Measurements from ENCODE around the gene SH2D3A.
A peak's percentile ranks its signal among the peaks of the same experiment; 100 is the strongest.
"Not testable (repeated sequence)": the region's sequence is repeated elsewhere in the genome, so short reads cannot be mapped to it uniquely, and the experiment has no call there.

SH2D3A gene

DNA sequence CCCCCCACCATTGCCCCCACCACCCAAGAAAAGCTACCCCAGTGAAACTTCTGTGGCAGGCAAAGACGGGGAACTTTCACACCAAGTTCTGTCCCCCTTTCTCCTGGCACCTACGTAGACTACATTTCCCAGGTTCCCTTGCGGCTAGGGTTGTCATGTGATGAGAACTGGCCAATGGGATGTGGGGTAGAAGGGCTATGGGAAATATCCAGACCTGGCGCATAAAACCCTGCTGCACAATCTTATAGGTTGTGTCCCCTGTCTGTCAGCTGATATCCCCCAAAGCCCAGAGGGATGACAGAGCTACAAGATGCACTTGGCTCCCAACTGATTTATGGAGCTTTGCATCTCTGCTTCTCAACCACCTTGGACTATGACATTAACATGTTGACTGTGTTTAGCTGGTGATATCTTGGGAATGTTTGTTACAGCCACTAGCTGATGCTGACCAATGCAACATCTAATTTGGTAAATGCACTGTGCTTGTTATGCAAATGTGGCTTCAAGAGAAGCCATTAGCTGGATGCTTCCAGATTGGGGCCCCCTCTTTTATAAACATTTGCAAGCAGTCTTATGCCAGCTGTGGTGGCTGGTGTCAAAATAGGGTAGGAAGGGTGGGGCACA lies 6.1 kb downstream of the SH2D3A start:
- no peak for DNase-seq (ENCODE audit: low spot score)

DNA sequence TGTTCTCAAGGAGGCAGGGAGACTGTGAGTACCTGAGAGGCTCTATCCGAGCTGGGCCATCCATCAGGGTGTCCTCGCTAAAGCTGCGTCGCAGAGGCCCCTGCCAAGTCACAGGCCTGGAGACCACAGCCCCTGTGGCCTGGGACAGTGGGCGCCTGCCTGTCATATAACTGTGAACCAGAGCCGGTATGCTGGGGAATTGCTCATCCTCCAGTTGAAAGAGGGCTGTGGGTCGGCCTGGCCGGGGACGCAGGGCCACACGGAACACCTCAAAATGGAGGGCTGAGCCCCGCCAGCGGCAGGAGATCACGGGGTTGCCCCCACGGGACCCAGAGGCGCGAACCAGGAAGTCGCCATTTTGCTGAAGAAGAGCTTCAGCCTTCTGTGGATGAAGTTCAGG lies 6.6 kb downstream of the SH2D3A start:
- DNase-seq (ENCODE audit: low spot score) = no peak

DNA sequence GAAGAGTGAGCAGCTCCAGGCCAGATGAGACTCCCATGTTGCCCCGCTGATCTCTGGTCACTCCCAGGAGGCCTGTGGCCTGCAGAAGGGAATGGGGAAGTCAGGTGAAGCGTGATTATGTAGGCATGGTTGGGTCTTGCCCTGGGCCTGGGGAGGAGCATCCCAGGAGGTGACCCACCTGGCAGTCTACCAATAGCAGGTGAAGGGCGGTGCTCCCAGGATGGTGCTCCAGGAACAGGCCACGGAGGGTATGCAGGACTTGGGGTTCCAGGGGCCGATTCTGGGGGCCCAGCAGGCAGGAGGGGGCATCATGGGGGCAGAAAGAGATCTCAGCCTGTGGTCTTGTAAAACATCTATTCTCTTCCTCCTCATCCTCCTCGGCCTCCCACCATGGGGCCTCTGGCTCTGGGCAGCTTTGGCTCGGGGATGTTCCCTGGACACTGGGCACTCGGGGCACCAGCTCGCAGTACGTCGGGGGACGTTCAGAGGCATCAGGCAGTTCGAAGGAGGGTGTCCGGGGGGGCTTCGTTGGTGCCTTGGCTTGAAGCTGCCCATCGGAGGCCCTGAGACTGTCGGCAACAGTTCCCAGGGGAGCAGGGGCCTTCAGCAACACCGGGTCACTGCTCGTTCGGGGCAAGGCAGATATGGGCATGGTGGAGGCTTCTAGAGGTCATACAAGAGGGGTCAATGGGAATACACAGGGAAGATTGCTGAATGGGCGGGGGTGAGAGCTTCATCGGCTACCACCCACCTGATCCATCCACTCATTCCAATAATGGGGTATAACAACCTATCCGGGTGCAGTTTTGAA lies 12.4 kb downstream of the SH2D3A start:
- DNase-seq (ENCODE audit: low spot score) = no peak

DNA sequence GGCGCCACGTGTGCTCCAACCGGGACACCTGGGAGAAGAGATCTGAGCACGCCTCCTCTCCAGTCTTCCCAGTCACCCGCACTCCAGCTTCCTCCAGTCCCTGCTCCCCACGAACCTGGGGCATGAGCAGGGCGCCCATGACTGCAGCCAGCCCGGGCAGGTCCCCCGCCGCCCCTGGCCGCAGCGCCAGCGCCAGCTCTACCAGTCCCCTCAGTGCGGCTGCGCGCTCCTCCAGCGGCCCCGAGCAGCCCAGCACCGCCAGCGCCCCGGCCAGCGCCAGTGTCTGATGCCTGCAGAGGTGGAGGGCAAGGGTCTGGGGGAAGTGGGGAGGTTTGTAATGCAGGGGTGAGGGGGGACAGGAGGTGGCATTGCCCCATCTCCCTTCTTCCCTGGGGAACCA lies 13.1 kb downstream of the SH2D3A start:
- no peak for DNase-seq (ENCODE audit: low spot score)

DNA sequence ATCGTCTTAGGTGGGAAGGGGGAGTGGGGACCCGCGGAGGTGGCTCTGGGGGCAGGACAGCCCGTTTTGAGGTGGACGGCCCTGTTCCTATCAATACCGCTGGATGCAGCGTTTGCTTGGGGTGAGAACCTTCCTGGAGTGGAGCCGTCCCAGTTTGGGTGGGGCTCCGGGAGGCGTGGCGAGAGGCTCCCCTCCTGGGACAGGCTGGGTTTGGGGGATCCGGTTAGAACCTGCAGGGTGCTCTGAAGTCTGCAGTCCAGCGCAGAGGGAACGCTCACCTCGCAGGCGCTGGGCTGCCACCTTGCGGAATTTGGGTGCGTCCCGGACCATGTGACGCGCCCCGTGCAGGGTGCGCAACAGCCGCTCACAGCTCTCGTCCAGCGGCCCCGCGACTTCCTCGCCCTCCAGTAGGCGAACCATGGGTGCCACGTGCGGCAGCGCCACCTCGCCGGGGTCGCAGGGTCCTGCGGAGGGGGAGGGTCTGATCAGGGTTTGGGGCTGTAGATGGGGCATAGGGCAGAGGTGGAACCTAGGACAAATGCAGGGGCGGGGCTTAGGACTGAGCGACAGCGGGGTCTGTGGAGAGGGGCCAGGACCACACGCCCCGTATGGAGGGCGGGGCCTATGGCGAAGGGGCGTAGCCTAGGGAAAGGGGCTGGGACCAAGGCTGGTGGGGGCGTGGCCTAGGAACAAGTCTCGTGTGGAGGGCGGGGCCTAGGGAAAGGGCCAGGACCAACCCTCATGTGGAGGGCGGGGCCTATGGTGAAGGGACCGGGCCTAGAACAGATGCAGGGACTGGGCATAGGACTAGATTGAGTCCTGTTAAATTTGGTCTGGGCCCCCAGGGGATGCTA lies 13.8 kb downstream of the SH2D3A start:
- DNase-seq (ENCODE audit: low spot score) = peak; percentile 72

DNA sequence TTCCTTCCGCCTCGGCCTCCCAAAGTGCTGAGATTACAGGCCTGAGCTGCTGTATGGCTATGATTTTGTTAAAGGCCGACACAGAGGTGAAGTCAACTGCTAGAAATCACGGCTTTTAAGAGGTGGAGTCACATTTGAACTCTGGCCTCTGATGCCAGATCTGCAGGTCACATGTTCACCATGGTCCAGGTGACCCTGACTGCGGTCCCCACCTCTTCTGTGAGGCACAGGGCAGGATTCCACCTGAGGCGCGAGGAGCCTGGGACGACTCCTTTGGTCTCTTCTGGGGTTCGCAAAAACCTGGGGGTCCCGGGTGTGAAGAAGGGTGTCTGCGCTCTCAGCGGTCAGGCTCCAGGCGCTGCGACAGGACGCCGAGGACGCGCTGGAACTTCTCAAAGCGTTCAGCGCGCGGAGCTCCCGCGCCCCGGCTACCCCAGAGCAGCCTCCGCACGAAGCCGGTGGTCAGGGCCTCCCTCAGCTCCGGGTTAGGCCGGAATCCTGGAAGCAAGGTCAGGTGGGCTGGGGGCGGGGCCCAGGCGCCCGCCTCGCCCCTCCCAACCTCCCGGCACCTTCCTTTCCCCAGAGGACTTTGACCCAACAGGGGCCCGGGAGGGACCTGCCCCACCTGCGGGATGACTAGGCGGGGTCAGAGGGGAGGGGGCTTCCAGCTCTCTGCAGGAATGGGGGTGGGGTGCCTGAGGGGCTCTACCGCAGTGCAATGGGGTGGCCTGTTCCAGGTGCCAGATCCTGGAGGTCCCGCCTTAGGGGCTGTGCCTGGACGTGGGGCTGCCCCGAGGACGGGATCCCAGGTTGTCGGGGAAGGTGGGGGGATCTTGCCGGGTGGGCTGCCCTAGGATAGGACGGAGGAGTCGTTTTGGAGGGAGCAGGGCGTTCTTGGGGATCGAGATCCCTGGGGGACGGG lies 14.7 kb downstream of the SH2D3A start:
- no peak for DNase-seq (ENCODE audit: low spot score)

DNA sequence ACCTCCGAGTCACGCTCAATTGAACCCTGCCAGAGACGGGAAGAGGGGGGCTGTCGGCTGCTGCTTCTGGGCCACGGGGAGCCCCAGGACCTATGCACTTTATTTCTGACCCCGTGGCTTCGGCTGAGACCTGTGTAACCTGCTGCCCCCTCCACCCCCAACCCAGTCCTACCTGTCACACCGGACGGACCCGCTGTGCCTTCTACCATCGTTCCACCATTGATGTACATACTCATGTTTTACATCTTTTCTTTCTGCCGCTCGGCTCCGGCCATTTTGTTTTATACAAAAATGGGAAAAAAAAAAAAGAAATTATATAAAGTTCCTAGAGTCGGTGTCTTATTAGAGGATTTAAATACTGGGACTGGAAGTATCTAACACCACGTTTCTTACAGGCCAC lies 16.0 kb downstream of the SH2D3A start:
- no peak for DNase-seq (ENCODE audit: low spot score)

DNA sequence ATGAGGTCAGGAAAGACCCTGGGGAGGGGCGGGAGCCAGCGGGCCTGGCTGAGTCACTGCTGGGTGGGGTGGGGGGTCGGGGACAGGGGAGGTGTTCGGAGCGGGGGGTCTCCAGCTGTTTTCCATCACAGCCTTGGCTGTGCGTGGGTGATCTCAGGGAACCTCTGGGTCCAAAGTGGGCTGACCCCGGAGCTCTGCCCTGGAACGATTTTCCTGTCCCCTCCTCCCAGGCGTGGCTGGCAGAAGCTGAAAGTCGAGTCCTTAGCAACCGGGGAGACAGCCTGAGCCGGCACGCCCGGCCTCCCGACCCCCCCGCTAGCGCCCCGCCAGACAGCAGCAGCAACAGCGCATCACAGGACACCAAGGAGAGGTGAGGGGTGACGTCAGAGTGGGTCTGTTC lies 17.2 kb downstream of the SH2D3A start:
- DNase-seq (ENCODE audit: low spot score) = no peak

DNA sequence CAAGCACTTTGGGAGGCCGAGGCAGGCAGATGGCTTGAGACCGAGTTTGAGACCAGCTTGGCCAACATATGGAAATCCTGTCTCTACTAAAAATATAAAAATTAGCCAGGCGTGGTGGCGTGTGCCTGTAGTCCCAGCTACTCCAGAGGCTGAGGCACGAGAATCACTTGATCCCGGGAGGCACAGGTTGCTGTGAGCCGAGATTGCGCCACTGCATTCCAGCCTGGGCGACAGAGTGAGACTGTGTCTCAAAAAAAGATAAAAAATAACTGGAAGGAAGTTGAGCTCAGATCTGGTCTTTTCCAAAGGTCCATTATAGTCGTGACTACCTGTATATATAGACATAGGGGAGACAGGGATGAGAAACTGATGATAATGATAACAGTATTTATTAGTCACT lies 18.7 kb downstream of the SH2D3A start:
- DNase-seq (ENCODE audit: low spot score) = not testable (repeated sequence)

DNA sequence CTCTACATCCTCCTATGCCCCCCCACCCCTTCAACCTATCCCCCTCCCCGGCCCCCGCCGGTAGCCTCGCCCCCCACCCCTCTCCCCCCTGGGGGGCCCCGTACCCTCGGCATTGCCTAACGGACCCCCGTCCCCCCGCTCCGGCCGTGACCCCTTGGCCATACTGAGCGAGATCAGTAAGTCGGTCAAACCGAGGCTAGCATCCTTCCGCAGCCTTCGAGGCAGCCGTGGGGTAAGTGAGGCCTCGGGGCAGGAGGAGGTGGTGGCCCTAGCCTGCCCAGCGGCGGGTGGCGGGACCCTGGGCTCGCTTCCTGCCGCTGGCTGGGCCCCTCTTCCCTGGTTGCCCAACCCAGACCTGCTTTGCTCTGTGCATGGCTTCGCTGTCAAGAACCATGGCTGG lies 21.3 kb downstream of the SH2D3A start:
- DNase-seq (ENCODE audit: low spot score) = no peak

DNA sequence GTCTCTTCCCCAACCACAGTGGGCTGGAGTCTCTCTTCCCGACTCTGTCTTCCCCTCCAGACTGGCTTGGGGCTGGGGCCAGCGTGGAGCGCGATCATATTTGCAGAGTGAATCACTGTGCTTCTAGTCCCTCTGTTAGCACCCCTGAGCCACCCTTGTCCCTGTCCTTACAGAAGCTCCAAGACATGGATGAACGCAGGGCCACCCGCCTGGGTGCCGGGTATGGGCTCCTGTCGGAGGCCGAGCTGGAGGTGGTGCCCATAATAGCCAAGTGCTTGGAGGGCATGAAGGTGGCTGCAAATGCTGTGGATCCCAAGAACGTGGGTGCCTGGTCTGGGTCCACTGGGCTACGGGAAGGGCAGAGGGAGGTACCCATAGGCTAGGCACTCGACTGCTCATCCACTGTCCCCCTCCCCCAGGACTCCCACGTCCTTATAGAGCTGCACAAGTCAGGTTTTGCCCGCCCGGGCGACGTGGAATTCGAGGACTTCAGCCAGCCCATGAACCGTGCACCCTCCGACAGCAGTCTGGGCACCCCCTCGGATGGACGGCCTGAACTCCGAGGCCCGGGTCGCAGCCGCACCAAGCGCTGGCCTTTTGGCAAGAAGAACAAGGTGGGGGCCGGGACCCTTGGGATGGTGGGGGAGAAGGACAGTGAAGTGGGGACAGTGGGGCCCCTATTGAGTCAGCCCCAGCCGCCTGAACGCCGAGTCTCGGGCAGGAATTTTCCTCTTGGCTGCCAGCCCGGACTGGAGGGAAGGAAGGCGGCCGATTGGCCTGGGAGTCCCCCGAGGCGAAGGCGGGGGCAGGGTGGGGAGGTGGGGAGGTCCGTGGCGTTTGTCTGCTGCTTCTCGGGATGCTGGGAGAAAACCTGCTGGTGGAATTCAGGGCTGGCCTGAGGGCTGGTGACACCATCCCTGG lies 22.6 kb downstream of the SH2D3A start:
- DNase-seq (ENCODE audit: low spot score) = no peak

DNA sequence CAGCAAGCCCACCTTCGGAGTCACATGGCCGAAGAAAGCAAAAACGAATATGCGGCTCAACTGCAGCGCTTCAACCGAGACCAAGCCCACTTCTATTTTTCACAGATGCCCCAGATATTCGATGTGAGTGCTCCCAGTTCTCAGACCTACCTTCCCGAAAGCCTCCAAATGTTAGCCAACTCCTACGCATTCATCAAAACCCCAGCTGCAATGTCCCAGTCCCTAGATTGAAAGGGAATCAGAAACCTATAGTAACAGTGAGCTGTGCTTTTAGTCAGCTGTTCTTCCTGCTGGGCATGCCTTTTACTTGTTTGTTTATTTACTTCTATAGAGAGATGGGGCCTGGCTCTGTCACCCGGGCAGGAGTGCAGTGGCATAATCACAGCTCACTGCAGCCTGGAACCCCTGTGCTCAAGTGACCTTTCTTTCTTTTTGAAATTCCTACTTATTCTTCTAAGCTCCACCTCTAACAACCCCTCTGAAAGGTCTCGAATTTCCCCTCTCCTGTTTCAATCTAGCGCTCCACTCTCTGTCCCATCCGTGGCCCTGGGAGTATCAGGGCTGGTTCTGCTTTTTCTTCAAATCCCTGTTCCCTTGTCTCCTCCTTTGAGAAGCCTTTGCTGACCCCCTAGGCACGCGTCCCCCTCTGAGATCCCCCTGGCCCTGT lies 23.4 kb downstream of the SH2D3A start:
- no peak for DNase-seq (ENCODE audit: low spot score)

DNA sequence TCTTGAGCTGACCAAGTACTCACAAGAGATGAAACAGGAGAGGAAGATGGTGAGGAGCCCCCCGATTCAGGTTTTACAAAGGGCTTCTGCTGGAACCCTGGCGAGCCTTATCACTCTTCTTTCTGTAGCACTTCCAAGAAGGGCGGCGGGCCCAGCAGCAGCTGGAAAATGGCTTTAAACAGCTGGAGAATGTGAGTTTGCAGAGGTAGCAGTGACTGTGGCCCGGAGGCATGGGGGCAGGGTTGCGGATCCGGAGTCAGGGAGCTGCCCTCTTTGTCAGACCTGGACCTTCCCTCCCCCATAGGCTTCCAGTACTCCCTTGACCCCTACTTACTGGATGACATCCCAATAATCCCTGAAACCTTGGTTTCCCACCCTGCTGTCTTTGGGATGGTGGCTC lies 24.2 kb downstream of the SH2D3A start:
- no peak for DNase-seq (ENCODE audit: low spot score)

DNA sequence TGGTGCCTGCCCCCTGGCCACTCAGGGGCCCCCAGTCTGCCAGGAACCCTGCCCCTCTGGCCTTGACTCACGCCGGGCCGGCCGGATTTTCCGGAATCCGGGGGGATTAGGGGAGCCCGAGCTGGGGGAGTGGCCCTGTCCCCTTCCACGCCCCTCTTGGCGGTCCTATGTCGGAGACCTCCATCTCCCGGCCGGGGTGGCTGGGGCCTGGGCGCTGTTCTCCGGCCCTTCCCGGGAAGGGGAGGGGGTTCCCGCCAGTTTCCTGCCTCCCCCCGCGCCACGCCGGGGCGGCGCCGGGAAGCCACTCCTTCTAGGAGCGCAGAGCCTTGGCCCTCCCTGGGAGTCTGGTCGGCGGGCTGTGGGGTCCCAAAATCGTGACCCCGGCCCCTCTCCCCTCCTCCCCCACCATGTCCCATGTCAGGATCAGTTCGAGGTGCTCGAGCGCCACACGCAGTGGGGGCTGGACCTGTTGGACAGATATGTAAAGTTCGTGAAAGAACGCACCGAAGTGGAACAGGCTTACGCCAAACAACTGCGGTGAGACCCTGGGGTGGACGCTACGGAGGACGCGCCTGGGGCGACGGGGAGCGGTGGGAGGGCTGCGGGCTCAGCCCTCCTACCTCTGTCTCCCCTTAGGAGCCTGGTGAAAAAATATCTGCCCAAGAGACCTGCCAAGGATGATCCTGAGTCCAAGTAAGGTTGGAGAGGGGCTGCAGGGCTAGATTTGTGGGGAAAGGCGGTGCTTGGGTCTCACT lies 26.5 kb downstream of the SH2D3A start:
- DNase-seq (ENCODE audit: low spot score) = no peak

DNA sequence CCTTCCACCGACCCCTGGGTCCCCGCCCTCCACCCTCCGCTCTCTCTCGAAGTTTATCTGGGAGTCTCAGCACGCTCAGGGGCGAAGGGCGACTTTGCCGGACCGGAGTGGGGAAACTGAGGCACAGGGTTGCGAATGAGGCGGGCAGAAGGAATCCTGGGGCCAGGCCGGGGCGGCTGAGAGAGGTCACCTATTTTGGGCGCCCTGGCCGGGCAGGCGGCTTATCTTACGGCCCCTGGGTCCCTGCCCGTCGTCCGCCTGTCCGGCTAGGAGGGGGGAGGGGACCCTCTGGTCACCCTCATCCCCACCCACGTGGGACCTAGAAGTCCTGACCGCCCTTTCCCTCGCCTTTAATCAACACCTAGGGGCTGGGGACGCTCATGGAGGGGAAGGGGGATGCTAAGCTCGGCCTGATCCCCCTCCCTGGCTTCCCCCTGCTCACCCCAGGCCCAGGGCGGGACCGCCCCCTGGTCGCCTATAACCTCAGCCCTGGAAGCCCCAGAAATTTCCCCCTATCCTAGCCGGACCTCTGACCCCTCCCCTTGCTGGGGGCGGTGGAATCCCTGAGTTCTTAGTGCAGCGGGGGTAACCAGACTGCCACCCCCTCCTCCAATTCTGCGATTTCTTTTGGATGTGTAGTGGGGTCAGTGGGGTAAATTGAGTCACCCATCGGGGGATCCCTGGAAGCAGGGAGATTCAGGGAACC lies 27.2 kb downstream of the SH2D3A start:
- no peak for DNase-seq (ENCODE audit: low spot score)

DNA sequence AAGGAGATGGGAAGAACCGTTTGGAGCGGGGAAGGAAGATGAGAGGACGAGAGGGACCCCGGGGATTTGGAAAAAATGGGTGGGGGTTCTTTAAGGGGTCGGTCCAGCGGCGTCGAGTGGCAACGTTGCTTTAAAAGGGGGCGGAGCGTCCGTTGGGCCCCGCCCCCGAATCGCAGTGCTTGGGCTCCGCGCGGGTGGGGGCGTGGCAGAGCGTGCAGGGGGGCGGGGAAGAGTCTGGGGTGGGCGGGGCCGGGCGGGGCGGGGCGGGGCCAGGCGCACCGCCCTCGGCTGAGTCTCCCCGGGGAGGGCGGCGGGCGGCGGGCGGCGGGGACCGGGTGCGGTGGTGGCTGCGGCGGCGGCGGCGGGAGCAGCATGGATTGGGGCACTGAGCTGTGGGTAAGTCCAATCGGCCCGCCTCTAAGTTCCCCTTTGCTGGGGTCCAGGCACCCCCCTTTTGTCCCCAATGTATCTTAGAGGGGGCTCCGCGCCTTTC lies 27.8 kb downstream of the SH2D3A start, which contains the start of gene TRIP10:
TRIP10 (plus strand) TSS at position 291 of the 493 bp plus-strand sequence; CDS start at position 373, 82 bp downstream.
- DNase-seq (ENCODE audit: low spot score) = peak; percentile 84

DNA sequence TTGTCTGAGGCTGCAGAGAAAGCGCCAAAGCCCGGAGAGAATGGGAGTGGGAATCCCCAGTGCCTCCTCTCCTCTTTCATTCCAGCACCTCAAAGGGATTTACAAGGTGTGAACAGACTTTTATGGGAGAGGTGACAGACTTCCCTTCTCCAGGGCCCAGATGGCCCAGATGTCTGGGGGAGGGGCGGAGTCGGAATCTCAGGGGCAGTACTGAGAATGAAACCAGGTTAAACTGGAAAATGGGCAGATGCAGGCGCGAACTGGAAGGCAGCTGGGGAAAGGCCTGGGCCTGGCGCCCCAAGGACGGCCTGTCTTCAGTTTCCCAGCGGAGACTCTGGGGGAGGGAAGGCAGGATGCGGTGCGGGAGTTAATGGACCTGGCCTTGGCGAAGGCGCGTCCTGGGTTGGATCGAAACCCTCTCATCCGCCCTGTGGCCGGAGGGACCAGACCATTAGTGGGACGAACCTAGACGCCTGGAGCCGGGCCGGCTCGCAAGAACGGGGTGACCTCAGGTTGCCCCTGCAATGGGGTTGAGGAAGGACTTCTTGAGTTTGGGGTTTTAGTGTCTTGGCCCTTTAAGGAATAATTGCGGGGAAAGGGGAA lies 28.3 kb downstream of the SH2D3A start:
- DNase-seq (ENCODE audit: low spot score) = peak; percentile 14
